GM18517 (cell line): Measurements from ENCODE around the gene SYNE3.

ENCODE experiments used
- ATAC-seq: cut with Tn5 transposase; IDR thresholded peaks from one replicate; pipeline ENCODE4 v1.9.1; 2021; ENCODE audit warnings: mild to moderate bottlenecking, moderate library complexity; ENCODE audit not compliant: unreplicated experiment

The SYNE3 gene

GRCh38 chr14:95478309-95478708 is 38.1 kb downstream of the SYNE3 start:
- ATAC-seq = no peak

GRCh38 chr14:95477411-95478269 is 38.8 kb downstream of the SYNE3 start:
- no peak for ATAC-seq

DNA sequence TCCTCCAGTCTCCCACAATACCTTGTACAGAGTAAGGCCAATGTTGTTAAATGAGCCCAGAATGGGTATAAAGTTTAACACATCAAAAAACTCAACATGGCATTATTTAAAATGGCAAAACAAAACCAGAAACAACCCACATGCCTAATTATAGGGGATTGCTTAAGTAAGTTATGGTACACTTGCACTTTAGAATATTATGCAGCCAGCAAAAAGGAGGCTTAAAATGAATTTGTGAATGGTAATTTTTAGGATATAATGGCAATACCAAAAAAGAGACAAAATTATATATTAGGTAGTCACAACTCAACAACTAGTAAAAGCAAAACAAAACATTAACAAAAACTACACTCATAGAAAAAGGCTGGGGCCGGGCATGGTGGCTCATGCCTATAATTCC is 39.7 kb downstream of the SYNE3 start:
- no peak for ATAC-seq

- ATAC-seq = no peak
Observed at GRCh38 chr14:95475540-95476240, 40.8 kb downstream of the SYNE3 start.

DNA sequence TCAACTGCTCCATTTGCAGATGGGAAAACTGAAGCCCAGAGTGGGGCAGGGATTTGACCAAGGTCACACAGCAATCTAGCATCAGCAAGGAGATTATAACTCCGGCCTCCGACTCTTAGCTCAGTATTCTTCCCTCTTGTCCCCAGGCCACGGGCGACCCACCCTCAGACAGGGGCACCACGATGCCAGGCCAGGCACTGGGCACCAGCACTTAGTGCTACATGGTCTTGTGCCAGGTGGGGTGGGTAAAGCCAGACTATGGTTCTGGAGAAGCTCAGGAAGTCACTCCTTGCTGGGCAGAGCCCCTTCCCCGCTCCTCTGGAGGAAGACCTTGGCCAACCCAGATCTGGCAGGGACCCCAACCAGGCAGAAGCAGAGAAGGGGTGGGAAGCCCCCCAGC is 41.5 kb downstream of the SYNE3 start:
- no peak for ATAC-seq

DNA sequence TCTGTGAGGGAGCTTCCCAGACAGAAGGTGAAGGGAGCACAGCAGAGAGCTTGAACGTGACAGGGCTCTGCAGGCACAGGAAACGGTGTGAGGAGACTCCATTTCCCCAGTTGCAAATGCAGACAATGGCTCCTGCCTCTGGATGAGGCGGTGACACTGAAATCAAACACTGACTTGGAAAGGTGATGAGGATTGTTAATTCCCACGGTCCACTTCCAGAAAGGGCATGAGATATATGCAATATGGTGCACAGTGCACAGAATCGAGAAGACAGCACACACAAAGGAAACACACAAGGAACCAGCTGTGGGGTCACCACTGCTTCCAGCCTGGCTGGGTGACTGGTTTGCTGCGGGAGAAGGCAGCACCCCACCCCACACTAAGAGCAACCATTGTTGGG is 42.0 kb downstream of the SYNE3 start:
- no peak for ATAC-seq

DNA sequence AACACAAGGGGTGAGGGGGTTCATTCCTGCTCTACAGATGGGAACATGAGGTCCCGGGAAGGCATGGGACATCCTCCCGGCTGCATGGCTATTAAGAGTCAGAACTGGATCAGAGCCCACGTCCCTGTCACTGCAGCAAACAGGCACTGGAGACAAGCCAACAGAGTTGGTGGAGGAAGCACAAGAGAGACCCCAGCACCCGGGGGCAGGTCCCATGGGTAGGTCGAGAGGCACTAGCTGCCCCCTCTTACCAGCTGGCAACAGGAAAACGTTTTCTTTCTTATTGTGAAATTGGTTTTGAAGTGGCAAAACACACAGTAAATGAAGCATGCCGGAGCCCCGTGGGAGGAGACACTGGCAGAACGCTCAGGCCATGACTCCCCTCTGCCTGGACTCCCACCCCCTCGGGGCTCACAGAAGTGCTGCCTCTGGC is 43.6 kb downstream of the SYNE3 start:
- no peak for ATAC-seq

- ATAC-seq = no peak
Observed at GRCh38 chr14:95471476-95471875, 45.0 kb downstream of the SYNE3 start.

- ATAC-seq = no peak
Observed at GRCh38 chr14:95471016-95471415, 45.4 kb downstream of the SYNE3 start.

DNA sequence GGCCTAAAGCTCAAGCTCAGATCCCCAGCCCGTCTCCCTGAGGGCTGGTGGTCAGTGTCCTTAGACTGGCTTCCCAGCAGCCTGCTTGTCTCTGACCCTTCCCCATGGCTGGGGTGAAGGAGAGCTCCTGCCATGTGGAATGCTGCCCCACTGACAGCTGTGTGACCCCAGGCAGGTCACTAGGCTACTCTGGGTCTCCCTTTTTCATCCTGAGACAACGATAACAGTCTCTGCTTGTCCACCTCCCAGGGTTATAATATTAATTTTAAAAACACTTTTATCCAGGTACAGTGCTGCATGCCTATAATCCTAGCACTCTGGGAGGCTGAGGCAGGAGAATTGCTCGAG is 47.3 kb downstream of the SYNE3 start:
- ATAC-seq = no peak

DNA sequence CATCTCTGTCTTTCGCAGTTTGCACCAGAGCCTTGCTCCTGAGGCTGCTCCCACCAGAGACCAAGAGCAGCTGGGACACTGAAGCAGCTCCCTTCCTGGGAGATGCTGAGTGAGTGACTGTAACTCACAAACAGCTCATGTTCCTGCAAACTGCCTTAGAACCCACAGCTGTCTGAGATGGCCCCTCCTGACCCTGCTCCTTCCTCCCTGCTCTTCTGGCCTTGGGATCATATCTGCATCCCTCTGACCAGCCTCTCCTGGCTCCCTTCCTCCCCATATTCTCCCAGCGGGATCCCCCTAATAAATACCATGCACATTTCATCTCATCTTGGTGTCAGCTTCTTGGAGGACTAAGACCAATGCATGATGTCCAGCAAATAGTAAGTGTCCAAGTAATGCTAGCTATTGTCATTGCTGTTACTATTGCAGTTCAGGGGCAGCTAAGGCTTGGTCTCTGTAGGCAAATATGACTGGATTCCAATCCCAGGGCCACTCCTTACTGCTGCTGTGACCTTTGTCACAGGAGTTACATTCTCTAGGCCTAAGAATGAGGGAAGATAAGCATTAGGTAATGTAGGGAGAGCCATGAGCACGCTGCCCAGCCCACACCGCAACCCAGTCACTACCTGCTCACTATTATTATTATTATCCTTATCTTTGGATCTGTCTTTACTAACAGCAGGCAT is 47.9 kb downstream of the SYNE3 start:
- no peak for ATAC-seq

DNA sequence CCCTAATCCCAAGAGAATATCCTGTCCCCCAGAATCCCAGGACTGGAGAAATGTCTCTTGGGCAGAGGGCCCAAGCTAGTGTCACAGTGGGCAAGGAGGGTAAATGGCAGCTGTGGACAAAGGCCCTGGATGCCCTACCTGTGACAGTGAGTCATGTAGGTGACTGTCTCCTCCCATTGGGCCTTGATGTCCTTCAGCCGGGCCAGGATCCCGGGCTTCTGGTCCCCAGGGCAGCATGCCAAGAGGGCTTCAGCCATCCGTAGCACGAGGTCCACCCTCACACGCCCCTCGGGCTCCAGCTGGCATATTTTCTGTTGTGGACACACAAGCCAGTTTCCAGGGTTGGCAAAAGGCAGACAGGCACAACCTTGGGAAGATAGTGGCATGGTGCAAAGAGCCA is 48.8 kb downstream of the SYNE3 start:
- no peak for ATAC-seq

GRCh38 chr14:95467232-95467631 is 49.2 kb downstream of the SYNE3 start:
- ATAC-seq = no peak
